Measurements from ENCODE around the gene TFB1M.

TFB1M gene

DNA sequence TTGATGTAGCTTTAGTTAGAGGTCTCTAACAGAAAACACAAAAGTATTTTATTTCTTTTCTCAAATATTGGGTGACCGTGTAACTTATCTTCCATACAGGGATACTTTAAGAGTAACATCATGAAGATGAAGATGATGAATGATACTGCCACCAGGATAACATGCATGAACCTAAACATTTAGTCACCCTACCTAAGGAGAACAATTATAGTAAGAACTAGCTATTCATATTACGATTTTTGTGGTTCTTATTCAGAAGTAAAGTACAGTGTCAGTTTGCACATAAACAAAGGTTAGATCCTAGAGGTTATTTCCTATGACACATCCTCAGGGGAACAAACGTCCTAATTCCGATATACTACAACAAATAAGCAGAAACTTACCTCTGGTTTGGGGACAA is 29.5 kb downstream of the TFB1M start:
- DNase-seq (ENCODE audit: low read depth), result no peak
- H3K4me3 ChIP-seq (ENCODE audit: low read depth, low read length), result no peak overlapping the region
- TF ChIP-seq, protein P1, sequence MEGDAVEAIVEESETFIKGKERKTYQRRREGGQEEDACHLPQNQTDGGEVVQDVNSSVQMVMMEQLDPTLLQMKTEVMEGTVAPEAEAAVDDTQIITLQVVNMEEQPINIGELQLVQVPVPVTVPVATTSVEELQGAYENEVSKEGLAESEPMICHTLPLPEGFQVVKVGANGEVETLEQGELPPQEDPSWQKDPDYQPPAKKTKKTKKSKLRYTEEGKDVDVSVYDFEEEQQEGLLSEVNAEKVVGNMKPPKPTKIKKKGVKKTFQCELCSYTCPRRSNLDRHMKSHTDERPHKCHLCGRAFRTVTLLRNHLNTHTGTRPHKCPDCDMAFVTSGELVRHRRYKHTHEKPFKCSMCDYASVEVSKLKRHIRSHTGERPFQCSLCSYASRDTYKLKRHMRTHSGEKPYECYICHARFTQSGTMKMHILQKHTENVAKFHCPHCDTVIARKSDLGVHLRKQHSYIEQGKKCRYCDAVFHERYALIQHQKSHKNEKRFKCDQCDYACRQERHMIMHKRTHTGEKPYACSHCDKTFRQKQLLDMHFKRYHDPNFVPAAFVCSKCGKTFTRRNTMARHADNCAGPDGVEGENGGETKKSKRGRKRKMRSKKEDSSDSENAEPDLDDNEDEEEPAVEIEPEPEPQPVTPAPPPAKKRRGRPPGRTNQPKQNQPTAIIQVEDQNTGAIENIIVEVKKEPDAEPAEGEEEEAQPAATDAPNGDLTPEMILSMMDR (IDR thresholded peaks at IDR 0.05; ENCODE audit: low read depth, low read length), result no peak
- TF ChIP-seq MYC (IDR thresholded peaks at IDR 0.05; ENCODE audit: low read depth, low read length) (no peak), POLR2A (IDR thresholded peaks at IDR 0.05; ENCODE audit: extremely low read depth, insufficient read length) (no peak)
- TF ChIP-seq, protein P2, sequence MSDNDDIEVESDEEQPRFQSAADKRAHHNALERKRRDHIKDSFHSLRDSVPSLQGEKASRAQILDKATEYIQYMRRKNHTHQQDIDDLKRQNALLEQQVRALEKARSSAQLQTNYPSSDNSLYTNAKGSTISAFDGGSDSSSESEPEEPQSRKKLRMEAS (IDR thresholded peaks at IDR 0.05; ENCODE audit: low read depth, low read length), result no peak

DNA sequence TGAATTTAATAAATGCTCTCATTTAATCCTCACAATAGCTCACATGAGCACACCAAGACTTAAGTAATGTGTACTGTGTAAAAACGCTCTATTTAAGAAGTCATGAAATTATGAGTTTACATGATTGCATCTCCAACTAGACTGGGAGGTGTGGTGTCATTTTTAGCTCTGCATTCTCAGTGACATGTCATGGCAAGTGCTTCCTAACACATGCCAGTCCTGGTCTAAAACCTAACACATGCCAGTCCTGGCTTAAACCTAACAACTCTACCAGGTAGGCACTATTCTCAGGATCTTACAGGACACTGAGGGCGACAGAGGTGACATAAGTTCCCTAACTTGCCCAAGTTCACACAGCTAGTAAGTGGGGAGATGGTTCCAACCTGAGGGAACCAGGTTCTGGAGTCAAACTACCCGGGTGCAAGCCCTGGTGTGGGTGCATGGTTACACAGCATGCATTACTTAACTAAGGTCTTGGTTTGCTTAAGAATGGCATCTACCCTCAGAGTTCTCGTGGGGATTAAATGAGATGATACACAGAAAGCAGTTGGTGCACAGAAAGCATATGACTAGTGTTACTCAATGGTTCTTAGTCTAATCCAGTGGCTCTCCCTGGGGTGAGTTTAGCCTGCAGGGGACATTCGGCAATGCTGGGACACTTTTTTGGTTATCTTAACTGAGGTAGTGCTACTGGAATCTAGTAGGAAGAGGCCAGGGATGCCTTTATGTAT is 35.8 kb downstream of the TFB1M start:
- TF ChIP-seq, protein P2 (IDR thresholded peaks at IDR 0.05; ENCODE audit: low read depth, low read length), result no peak
- TF ChIP-seq, protein P1 (IDR thresholded peaks at IDR 0.05; ENCODE audit: low read depth, low read length), result no peak
- TF ChIP-seq POLR2A (IDR thresholded peaks at IDR 0.05; ENCODE audit: extremely low read depth, insufficient read length) (no peak), MYC (IDR thresholded peaks at IDR 0.05; ENCODE audit: low read depth, low read length) (no peak)
- no peak overlapping the region for H3K4me3 ChIP-seq (ENCODE audit: low read depth, low read length)
- no peak for DNase-seq (ENCODE audit: low read depth)

DNA sequence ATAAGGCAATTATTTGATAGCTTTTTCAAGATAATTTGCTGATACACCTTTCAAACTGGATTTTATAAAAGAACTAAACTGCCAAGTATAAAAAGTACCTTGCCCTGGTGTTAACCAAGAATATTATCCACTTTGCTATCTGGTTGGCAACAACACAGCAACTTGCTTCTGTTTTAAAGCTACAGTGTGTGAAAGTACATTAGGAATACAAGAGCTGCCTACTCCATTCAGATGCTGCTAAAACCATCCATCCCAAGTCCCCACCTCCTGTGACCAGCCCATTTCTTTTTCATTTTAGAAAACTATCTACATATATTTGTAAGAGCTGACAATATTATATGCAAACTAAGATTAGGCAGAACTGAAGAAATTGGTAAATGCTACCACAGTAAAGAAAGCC is 37.6 kb downstream of the TFB1M start:
- TF ChIP-seq MYC (IDR thresholded peaks at IDR 0.05; ENCODE audit: low read depth, low read length), result no peak
- TF ChIP-seq, protein P1 (IDR thresholded peaks at IDR 0.05; ENCODE audit: low read depth, low read length), result no peak
- no peak for TF ChIP-seq POLR2A (IDR thresholded peaks at IDR 0.05; ENCODE audit: extremely low read depth, insufficient read length)
- TF ChIP-seq, protein P2 (IDR thresholded peaks at IDR 0.05; ENCODE audit: low read depth, low read length), result no peak
- no peak for DNase-seq (ENCODE audit: low read depth)
- H3K4me3 ChIP-seq (ENCODE audit: low read depth, low read length), result no peak overlapping the region

DNA sequence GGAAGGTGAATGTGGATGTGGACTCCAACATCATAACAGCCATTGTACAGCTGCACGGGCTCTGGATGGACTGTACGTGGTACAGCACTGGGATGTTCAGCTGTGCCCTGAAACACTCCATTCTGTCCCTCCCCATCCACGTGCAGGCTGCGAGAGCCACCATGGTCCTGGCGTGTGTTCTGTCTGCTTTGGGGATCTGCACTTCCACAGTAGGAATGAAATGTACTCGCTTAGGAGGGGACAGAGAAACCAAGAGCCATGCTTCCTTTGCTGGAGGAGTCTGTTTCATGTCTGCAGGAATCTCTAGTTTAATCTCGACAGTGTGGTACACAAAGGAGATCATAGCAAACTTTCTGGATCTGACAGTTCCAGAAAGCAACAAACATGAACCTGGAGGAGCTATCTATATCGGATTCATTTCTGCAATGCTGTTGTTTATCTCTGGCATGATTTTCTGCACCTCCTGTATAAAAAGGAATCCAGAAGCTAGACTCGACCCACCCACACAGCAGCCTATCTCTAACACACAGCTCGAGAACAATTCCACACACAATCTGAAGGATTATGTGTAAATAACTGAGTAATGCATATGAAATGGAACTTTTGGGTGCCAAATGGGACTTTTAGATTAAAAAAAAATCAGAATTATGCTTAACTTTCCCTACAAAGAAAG is 38.3 kb downstream of the TFB1M start:
- H3K4me3 ChIP-seq (ENCODE audit: low read depth, low read length), result no peak overlapping the region
- DNase-seq (ENCODE audit: low read depth), result no peak
- no peak for TF ChIP-seq MYC (IDR thresholded peaks at IDR 0.05; ENCODE audit: low read depth, low read length)

DNA sequence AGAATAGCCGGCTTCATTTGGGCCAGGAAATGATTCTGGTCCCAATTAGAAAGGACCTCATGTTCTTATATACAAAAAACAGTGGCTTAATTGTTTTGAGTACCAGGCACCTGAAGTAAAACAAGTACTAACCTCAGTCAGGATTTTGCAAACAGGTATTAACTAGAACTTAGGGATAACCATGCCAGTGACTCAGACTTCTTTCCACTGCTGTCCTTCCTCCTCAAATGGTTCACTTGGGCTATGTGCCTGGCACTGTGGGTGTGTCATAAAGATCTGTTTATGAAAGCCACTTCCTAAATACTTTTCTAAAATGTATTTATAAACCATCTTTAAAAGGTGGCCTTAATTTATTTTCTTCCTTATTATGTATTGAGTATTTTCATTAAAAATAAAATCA is 39.8 kb downstream of the TFB1M start:
- no peak for DNase-seq (ENCODE audit: low read depth)
- H3K4me3 ChIP-seq (ENCODE audit: low read depth, low read length), result no peak overlapping the region
- no peak for TF ChIP-seq MYC (IDR thresholded peaks at IDR 0.05; ENCODE audit: low read depth, low read length)
- no peak for TF ChIP-seq POLR2A (IDR thresholded peaks at IDR 0.05; ENCODE audit: extremely low read depth, insufficient read length)
- TF ChIP-seq, protein P1 (IDR thresholded peaks at IDR 0.05; ENCODE audit: low read depth, low read length), result no peak
- TF ChIP-seq, protein P2 (IDR thresholded peaks at IDR 0.05; ENCODE audit: low read depth, low read length), result no peak

- no peak for DNase-seq (ENCODE audit: low read depth)
These were observed 40.2 kb downstream of the TFB1M start for GRCh38 chr6:155274106-155274505.

More at GRCh38 chr6:155274106-155274505, 40.2 kb downstream of the TFB1M start:
- TF ChIP-seq MYC (IDR thresholded peaks at IDR 0.05; ENCODE audit: low read depth, low read length) (no peak), POLR2A (IDR thresholded peaks at IDR 0.05; ENCODE audit: extremely low read depth, insufficient read length) (no peak)
- TF ChIP-seq, protein P2 (IDR thresholded peaks at IDR 0.05; ENCODE audit: low read depth, low read length), result no peak
- TF ChIP-seq, protein P1 (IDR thresholded peaks at IDR 0.05; ENCODE audit: low read depth, low read length), result no peak
- no peak overlapping the region for H3K4me3 ChIP-seq (ENCODE audit: low read depth, low read length)
